HEK293 (cell line): ENCODE data around the gene SLC6A11.

Experiments
- BCL6B ChIP-seq: fragments of 450-650 bp; formaldehyde crosslinking; IDR thresholded peaks from 2 replicates; pipeline ENCODE4 v1.5.1; 2017; ENCODE audit warnings: missing biosample characterization, missing genetic modification characterization
- CTCF ChIP-seq: fragments of 450-650 bp; formaldehyde crosslinking; IDR thresholded peaks from 2 replicates; pipeline ENCODE4 v1.5.1; 2016; ENCODE audit warnings: missing biosample characterization, missing genetic modification characterization
- KLF10 ChIP-seq: fragments of 450-650 bp; IDR thresholded peaks from 2 replicates; pipeline ENCODE4 v1.5.1; 2018; ENCODE audit warnings: missing biosample characterization, mild to moderate bottlenecking, missing genetic modification characterization
- MYNN ChIP-seq: fragments of 450-650 bp; formaldehyde crosslinking; IDR thresholded peaks from 2 replicates; pipeline ENCODE4 v1.5.1; 2016; ENCODE audit warnings: missing biosample characterization, missing genetic modification characterization, borderline replicate concordance
- ZNF175 ChIP-seq: fragments of 450-650 bp; formaldehyde crosslinking; IDR thresholded peaks from 2 replicates; pipeline ENCODE4 v1.5.1; 2016; ENCODE audit warnings: missing biosample characterization, missing genetic modification characterization
- ZNF2 ChIP-seq: fragments of 450-650 bp; formaldehyde crosslinking; IDR thresholded peaks from 2 replicates; pipeline ENCODE4 v1.5.1; 2016; ENCODE audit warnings: missing biosample characterization, missing genetic modification characterization
- ZNF324 ChIP-seq: fragments of 450-650 bp; formaldehyde crosslinking; IDR thresholded peaks from 2 replicates; pipeline ENCODE4 v1.5.1; 2016; ENCODE audit warnings: missing biosample characterization, missing genetic modification characterization
- ZSCAN18 ChIP-seq: fragments of 450-650 bp; formaldehyde crosslinking; IDR thresholded peaks from 2 replicates; pipeline ENCODE4 v1.5.1; 2016; ENCODE audit warnings: missing biosample characterization, missing genetic modification characterization
- ZSCAN30 ChIP-seq: fragments of 450-650 bp; IDR thresholded peaks from 2 replicates; pipeline ENCODE4 v1.5.1; 2018; ENCODE audit warnings: missing biosample characterization, mild to moderate bottlenecking, missing genetic modification characterization, moderate library complexity

GRCh38 chr3:10770547-10770946 lies 45.5 kb upstream of the SLC6A11 start:
- no peak for TF ChIP-seq CTCF (tag by site-specific recombination)
- no peak for TF ChIP-seq ZNF175 (tag by site-specific recombination)
- no peak for TF ChIP-seq BCL6B (tag by site-specific recombination)
- no peak for TF ChIP-seq ZSCAN30
- no peak for TF ChIP-seq KLF10 (tag by site-specific recombination)
- no peak for TF ChIP-seq MYNN (tag by site-specific recombination)
- no peak for TF ChIP-seq ZNF2 (tag by site-specific recombination)
- TF ChIP-seq ZNF324 = no peak
- no peak for TF ChIP-seq ZSCAN18 (tag by site-specific recombination)
